HG03520 (cell line): ENCODE measurements around the gene PLP2.

Experiments
- ATAC-seq: cut with Tn5 transposase; IDR thresholded peaks from one replicate; pipeline ENCODE4 v1.9.1; 2021; ENCODE audit warnings: mild to moderate bottlenecking, moderate library complexity; ENCODE audit not compliant: unreplicated experiment

Gene PLP2

DNA sequence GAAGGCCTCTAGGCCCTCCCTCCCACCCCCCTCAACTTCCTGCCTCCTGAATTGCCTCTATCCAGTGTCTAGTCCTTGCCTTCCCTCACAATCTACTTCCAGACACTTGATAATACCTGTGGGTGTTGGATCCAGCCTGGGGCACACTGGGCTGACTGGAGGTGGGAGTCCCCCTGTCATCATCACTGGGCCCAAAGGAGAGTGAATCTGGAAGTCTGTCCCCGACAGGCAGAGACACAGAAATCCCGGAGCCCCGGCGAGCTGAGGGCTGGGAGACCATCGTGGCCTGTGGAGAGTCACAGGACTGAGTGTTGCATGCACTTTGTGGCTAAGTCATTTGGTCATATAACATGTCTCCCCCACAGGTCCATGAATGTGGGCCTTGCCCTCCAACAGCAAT is 36.7 kb downstream of the PLP2 start:
- ATAC-seq = no peak

DNA sequence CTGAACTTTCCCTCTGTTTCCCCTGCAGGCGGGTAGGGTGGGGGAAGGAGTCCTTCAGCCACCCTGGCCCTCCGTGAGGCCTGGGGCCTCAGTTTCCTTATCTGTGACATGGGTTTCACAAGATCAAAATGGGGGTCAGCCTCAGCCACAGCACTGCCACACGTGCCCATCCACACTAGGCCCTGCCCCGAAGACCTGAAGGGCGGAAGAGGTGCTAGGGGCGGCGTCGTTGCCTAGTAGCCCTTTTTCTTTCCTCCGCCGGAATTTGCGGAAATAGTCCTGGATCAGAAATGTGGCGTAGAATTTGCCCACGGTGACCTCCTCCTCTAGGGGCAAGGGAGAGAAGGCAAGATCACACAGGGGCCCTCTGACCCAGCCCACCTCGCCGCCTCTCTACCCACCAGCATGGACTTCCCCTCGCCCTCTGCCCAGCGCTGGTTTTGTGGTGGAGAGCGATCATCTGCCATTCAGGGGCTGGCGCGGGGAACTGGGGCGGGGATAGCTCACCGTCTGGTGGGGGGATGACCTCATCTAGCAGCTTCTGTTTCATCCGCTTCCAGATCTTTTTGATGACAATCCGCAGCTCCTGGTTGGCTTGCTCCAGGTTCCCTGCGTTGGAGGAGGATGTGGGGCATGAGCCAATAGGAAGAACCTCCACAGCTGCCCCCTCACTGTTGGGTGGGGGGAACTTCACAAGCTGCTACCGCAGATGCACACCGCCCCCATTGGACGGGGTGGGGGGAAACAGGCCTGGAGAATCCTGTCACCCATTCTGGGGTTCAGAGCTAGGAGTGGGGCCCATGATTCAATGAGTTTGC is 37.9 kb downstream of the PLP2 start:
- no peak for ATAC-seq

DNA sequence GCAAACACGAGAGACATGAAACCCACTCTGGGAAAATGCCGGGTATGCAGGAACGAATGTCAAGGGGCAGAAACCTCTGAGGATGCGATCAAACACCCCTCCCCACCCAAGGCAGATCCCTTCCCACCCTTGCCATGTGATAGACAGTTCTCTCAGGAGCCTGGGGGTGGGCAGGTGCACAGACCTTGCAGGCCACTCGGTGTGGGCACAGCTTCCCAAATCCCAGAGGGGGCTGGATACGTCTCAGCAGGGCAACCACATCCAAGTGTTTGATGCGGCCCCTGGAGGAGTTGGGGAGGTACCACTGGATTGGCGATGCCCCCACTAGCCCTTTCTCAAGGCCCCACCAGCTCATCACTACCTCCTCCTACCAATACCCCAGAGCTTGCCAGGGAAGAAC is 38.7 kb downstream of the PLP2 start:
- no peak for ATAC-seq

DNA sequence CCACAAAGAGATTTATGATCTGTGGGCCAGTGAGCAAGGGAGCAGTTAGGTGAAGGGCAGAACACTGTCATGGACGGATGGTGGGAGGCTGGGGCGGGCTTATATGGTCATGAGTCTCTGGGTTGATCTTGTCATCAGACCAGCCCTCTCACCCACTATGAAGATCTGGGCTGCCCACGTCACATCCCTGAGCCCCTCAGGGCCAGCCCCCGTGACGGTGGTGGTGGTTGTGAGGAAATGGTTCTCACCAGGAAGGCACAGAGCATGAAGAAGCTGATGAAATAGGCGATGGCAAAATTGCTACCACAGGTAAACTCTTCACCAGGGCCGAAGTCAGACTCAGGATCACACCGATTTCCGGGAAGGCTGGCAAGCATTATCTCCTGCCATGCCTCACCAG is 39.4 kb downstream of the PLP2 start:
- no peak for ATAC-seq

DNA sequence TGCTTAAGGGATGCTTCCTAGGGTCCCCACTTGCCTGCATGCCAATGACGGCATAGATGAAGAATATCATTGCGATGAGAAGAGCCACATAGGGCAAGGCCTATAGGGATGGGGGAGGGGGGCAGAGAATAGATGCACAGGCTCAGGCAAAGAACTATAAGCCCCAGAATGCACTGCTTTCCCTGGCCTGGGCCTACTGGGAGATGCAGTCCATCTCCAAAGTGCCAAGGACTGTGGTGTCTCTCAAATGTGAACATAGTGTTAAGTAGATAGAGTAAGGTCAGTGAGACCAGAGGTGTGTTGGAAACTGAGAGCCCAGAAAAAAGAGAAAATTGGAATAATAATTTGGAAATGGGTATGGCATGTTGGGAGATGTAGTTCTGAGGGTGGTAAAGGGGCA is 40.5 kb downstream of the PLP2 start:
- no peak for ATAC-seq

DNA sequence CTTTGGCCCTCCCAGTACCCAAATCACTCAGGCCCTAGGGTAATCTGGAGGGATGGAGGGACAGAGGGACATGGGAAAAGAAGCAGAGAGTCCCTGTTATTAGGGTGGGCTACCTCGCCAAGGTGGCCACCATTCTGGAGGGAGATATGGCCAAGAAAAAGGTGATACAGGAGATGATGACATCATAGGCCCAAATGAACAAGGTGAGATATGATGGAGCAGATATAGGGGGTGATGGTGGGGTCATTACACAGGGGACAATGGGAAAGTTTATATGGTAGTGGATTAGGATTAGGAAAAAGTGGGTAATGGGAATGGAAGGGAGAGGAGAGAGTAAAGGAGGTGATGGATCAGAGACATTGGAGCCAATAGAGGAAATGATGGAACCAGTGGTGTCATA is 41.2 kb downstream of the PLP2 start:
- ATAC-seq = no peak

DNA sequence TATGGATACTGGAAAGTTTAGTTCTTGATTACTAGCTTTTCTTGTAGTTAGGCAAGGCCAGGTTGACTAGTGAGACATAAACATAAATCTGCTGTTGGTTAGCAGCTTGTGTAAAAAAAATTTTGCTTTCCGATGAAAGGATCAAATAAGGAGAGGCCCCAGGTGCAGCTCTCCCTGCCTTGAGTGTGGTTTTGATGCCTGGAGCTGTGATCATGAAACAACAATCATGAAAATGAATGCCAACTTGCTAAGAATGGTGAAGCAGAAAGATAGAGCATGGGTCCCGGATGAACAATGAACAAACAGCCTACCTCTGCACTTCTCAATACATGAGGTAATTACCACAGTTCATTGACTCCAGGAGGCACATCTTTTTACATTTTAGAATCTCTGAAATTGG is 42.7 kb downstream of the PLP2 start:
- ATAC-seq = no peak

DNA sequence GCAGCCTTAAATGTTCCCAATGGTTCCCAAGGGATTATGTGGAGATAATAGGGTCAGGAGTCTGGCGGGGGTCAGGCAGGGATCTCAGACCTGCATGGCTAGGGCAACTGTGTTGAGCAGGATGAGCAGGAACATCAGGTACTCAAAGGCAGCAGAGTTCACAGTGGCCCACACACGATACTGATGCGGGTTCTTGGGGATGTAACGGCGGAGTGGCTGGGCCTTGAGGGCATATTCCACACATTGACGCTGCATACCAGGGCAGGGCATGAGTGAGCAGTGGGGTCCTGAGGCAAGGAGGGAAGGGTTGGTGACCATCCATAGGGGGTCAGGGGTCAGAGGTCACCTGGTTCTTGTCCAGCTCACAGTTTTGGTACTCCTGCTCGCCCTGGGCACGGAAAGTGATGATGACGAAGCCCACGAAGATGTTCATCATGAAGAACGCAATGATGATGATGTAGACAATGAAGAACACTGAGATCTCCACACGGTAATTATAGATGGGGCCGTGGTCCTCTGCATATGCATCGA is 43.4 kb downstream of the PLP2 start:
- no peak for ATAC-seq

DNA sequence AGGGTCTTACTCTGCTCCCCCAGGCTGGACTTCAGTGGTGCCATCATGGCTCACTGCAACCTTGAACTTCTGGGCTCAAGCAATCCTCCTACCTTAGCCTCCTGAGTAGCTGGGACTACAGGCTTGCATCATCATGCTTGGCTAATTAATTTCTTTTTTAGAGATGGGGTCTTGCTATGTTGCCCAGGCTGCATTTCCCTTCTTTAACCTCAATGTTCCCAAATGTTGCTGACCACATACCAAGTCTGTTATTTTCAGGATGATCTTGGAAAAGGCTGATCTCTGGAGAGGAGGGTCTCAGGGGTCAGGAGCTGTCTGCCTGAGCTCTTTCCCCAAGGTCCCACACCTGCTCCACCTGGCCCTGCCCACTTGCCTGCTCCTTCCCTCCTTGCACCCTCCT is 48.4 kb downstream of the PLP2 start:
- ATAC-seq = no peak

DNA sequence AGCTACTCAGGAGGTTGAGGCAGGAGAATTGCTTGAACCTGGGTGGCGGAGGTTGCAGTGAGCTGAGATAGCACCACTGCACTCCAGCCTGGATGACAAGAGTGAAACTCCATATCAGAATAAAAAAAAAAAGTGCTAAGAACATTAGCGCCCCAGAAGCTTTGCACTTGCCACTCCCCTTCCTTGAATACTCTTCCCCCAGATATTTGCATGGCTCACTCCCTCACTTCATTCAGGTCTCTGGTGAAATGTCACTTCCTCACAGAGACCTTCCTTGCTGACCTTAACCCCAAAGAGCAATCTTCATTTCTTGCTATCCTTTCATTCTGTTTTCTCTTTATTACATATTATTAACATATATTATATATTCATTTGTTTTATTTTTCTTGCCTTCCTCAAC is 50.2 kb downstream of the PLP2 start:
- no peak for ATAC-seq
